GM23338 (cell line): ENCODE measurements around the gene OSBPL3. TPM values are rescaled to one million over a fixed set of nuclear protein-coding genes. Genes with fewer than 3 reads are reported as not detected.

Experiments used
- ATAC-seq: fragments of 200-7000 bp; cut with Tn5 transposase; 3 replicates; pipeline ENCODE4 v1.9.1; 2020
- DNase-seq: peaks from one replicate; pipeline ENCODE4 v3.0.0-alpha.2; 2015; ENCODE audit warnings: low spot score
- H2AFZ ChIP-seq: fragments of 200-600 bp; sonication (generic); 2 replicates; pipeline ENCODE4 v1.8.0; 2016; ENCODE audit warnings: antibody characterized with exemption, mild to moderate bottlenecking, moderate library complexity
- H3F3A ChIP-seq: fragments of 200-600 bp; sonication (generic); replicated peaks from 2 replicates; pipeline ENCODE4 v1.8.0; 2017; ENCODE audit warnings: antibody characterized with exemption, mixed run types, low read depth
- H3K27ac ChIP-seq: fragments of 200-600 bp; sonication (generic); 2 replicates; pipeline ENCODE4 v1.6.1; 2016; ENCODE audit warnings: low read depth
- H3K27me3 ChIP-seq: fragments of 200-600 bp; sonication (generic); 2 replicates; pipeline ENCODE4 v1.8.0; 2016; ENCODE audit warnings: mild to moderate bottlenecking, mixed run types, moderate library complexity; ENCODE audit not compliant: insufficient read depth
- H3K36me3 ChIP-seq: fragments of 200-600 bp; sonication (generic); 2 replicates; pipeline ENCODE4 v1.8.0; 2016; ENCODE audit warnings: mild to moderate bottlenecking; ENCODE audit not compliant: insufficient read depth
- H3K4me1 ChIP-seq: fragments of 200-600 bp; sonication (generic); 2 replicates; pipeline ENCODE4 v1.8.0; 2016; ENCODE audit warnings: mild to moderate bottlenecking, moderate library complexity; ENCODE audit not compliant: insufficient read depth
- H3K4me2 ChIP-seq: fragments of 200-600 bp; sonication (generic); 2 replicates; pipeline ENCODE4 v1.7.1; 2017; ENCODE audit warnings: mixed run types
- H3K4me3 ChIP-seq: fragments of 200-600 bp; sonication (generic); 2 replicates; pipeline ENCODE4 v1.6.1; 2016; ENCODE audit warnings: mixed run types
- H3K79me2 ChIP-seq: fragments of 200-600 bp; sonication (generic); replicated peaks from 2 replicates; pipeline ENCODE4 v1.8.0; 2017; ENCODE audit warnings: mild to moderate bottlenecking; ENCODE audit not compliant: insufficient read depth
- H3K9me2 ChIP-seq: fragments of 200-600 bp; sonication (generic); 2 replicates; pipeline ENCODE4 v1.8.0; 2017; ENCODE audit not compliant: insufficient read depth
- H4K20me1 ChIP-seq: fragments of 200-600 bp; sonication (generic); replicated peaks from 2 replicates; pipeline ENCODE4 v1.8.0; 2017; ENCODE audit warnings: mild to moderate bottlenecking; ENCODE audit not compliant: insufficient read depth
- H3K27ac Mint-ChIP-seq: 2 replicates; pipeline ENCODE4 v1.8.0; 2020; ENCODE audit warnings: inconsistent platforms, mild to moderate bottlenecking, moderate library complexity, mixed read lengths
- H3K27me3 Mint-ChIP-seq: 3 replicates; pipeline ENCODE4 v1.8.0; 2022; ENCODE audit warnings: low read depth, mild to moderate bottlenecking, moderate library complexity, mixed read lengths, inconsistent platforms; ENCODE audit not compliant: insufficient read depth, poor library complexity
- H3K36me3 Mint-ChIP-seq: 3 replicates; pipeline ENCODE4 v1.8.0; 2021; ENCODE audit warnings: low read depth, mild to moderate bottlenecking, inconsistent platforms, moderate library complexity, mixed read lengths
- H3K4me1 Mint-ChIP-seq: 3 replicates; pipeline ENCODE4 v1.8.0; 2020; ENCODE audit warnings: mild to moderate bottlenecking, inconsistent platforms, mixed read lengths
- H3K4me3 Mint-ChIP-seq: 3 replicates; pipeline ENCODE4 v1.8.0; 2021; ENCODE audit warnings: moderate library complexity, mild to moderate bottlenecking, inconsistent platforms, mixed read lengths
- H3K9me3 Mint-ChIP-seq: 3 replicates; pipeline ENCODE4 v1.8.0; 2020; ENCODE audit warnings: moderate library complexity, mild to moderate bottlenecking, inconsistent platforms, mixed read lengths
- EZH2phosphoT487 ChIP-seq: fragments of 200-600 bp; sonication (generic); IDR thresholded peaks from one replicate; pipeline ENCODE4 v1.8.1; 2018; ENCODE audit warnings: antibody characterized with exemption; ENCODE audit not compliant: unreplicated experiment
- JUNB ChIP-seq: IDR thresholded peaks from one replicate; pipeline ENCODE4 v1.6.1; 2016; ENCODE audit warnings: antibody characterized with exemption; ENCODE audit not compliant: unreplicated experiment
- STAT1 ChIP-seq: IDR thresholded peaks from one replicate; pipeline ENCODE4 v1.6.1; 2016; ENCODE audit warnings: antibody characterized with exemption; ENCODE audit not compliant: unreplicated experiment
- polyA plus RNA-seq: library from polyadenylated mRNA; unstranded; fragments of >200 nt; fragmentation: Nextera tagmentation; extraction: Ambion mirVana; gene quantifications from 2 replicates; pipeline ENCODE4 v1.2.1, GENCODE V29; 2016
- total RNA-seq: library from RNA; depleted of rRNA; stranded (reverse); fragments of >200 nt; shearing (Covaris generic); gene quantifications from 2 replicates; pipeline ENCODE4 v1.2.3, GENCODE V29; 2014
- TF ChIP-seq, protein P1 (sequence below): fragments of 250-450 bp; sonication (Bioruptor Pico); IDR thresholded peaks from 2 replicates; pipeline ENCODE4 v1.5.0; 2020; ENCODE audit warnings: mild to moderate bottlenecking, moderate library complexity
- TF ChIP-seq, protein P2 (sequence below), 2 experiments: fragments of 200-600 bp in 1 of 2; sonication (generic) in 1 of 2; conservative IDR thresholded peaks; 2 replicates each; pipeline versions ENCODE4 v1.5.1 to v1.6.1; 2016 to 2017; ENCODE audit warnings: antibody characterized with exemption in 2 of 2, low read depth in 2 of 2, mild to moderate bottlenecking in 2 of 2, moderate library complexity in 1 of 2

The OSBPL3 gene
- total and polyA plus RNA-seq, 2 experiments from 2014 or later, result 7.2 to 15.7 TPM

DNA sequence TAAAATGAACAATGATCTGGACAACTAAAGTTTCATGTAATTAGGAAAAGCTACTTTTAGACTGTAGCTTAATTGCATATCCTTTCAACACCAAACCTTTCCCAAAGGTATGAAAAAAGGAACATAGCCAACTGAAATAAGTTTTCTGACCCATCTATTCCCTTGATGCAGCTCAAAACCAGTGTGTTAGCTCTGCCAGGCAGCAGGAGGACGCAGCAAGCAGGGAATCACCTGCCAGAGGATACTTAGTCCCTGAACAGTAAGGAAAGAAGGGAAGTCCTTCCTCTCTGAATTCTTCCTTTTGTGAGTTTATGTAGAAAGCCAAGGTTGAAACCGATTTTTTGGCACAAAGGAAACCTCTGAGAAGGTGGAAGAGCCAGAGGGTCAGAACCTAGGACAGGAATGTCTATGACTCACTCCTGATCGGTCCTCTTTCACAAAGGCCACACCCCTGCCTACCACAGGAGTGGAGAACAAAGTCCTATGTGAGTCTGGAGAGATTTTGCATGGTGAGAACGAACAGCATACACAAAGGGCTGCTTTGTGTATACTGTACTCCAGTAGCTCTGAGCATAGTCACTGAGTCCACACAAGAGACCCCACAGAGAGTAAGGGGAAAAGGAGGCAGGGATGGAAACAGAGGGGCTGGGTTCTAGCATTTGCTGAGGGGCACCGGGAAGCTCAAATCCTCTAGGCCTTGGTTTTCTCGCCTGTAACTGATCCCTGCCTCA, 153.9 kb downstream of the OSBPL3 start:
- H3K4me1 Mint-ChIP-seq, result peaks cover 2% of the 10 kb centered on the region; the same call in 1 of the 3 replicates
- peak; percentile 53 for DNase-seq
- H3K36me3 ChIP-seq, result no peaks in the 10 kb centered on the region; the same call in 1 of the 2 replicates
- peak; percentile 64 for ATAC-seq
- no peak overlapping the region for H3K4me3 Mint-ChIP-seq
- no peaks in the 10 kb centered on the region for H4K20me1 ChIP-seq
- H3K4me2 ChIP-seq, result no peak overlapping the region
- 0 out of 2 replicates have a peak overlapping the region, but pooled peaks have one; percentile 8 for H3K27ac Mint-ChIP-seq
- no peak overlapping the region for H3K4me3 ChIP-seq
- peaks cover 3% of the 10 kb centered on the region for H3K27me3 Mint-ChIP-seq
- no peak overlapping the region for H2AFZ ChIP-seq
- H3F3A ChIP-seq, result no peaks in the 10 kb centered on the region
- no peaks in the 10 kb centered on the region for H3K27me3 ChIP-seq
- H3K36me3 Mint-ChIP-seq, result no peaks in the 10 kb centered on the region
- no peaks in the 10 kb centered on the region for H3K4me1 ChIP-seq
- TF ChIP-seq EZH2phosphoT487, result no peak
- TF ChIP-seq, protein P1, sequence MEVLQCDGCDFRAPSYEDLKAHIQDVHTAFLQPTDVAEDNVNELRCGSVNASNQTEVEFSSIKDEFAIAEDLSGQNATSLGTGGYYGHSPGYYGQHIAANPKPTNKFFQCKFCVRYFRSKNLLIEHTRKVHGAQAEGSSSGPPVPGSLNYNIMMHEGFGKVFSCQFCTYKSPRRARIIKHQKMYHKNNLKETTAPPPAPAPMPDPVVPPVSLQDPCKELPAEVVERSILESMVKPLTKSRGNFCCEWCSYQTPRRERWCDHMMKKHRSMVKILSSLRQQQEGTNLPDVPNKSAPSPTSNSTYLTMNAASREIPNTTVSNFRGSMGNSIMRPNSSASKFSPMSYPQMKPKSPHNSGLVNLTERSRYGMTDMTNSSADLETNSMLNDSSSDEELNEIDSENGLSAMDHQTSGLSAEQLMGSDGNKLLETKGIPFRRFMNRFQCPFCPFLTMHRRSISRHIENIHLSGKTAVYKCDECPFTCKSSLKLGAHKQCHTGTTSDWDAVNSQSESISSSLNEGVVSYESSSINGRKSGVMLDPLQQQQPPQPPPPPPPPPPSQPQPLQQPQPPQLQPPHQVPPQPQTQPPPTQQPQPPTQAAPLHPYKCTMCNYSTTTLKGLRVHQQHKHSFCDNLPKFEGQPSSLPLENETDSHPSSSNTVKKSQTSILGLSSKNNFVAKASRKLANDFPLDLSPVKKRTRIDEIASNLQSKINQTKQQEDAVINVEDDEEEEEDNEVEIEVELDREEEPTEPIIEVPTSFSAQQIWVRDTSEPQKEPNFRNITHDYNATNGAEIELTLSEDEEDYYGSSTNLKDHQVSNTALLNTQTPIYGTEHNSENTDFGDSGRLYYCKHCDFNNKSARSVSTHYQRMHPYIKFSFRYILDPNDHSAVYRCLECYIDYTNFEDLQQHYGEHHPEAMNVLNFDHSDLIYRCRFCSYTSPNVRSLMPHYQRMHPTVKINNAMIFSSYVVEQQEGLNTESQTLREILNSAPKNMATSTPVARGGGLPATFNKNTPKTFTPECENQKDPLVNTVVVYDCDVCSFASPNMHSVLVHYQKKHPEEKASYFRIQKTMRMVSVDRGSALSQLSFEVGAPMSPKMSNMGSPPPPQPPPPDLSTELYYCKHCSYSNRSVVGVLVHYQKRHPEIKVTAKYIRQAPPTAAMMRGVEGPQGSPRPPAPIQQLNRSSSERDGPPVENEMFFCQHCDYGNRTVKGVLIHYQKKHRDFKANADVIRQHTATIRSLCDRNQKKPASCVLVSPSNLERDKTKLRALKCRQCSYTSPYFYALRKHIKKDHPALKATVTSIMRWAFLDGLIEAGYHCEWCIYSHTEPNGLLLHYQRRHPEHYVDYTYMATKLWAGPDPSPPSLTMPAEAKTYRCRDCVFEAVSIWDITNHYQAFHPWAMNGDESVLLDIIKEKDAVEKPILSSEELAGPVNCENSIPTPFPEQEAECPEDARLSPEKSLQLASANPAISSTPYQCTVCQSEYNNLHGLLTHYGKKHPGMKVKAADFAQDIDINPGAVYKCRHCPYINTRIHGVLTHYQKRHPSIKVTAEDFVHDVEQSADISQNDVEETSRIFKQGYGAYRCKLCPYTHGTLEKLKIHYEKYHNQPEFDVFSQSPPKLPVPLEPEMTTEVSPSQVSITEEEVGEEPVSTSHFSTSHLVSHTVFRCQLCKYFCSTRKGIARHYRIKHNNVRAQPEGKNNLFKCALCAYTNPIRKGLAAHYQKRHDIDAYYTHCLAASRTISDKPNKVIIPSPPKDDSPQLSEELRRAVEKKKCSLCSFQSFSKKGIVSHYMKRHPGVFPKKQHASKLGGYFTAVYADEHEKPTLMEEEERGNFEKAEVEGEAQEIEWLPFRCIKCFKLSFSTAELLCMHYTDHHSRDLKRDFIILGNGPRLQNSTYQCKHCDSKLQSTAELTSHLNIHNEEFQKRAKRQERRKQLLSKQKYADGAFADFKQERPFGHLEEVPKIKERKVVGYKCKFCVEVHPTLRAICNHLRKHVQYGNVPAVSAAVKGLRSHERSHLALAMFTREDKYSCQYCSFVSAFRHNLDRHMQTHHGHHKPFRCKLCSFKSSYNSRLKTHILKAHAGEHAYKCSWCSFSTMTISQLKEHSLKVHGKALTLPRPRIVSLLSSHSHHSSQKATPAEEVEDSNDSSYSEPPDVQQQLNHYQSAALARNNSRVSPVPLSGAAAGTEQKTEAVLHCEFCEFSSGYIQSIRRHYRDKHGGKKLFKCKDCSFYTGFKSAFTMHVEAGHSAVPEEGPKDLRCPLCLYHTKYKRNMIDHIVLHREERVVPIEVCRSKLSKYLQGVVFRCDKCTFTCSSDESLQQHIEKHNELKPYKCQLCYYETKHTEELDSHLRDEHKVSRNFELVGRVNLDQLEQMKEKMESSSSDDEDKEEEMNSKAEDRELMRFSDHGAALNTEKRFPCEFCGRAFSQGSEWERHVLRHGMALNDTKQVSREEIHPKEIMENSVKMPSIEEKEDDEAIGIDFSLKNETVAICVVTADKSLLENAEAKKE (CRISPR knock-in tag), result no peak
- TF ChIP-seq, protein P2, sequence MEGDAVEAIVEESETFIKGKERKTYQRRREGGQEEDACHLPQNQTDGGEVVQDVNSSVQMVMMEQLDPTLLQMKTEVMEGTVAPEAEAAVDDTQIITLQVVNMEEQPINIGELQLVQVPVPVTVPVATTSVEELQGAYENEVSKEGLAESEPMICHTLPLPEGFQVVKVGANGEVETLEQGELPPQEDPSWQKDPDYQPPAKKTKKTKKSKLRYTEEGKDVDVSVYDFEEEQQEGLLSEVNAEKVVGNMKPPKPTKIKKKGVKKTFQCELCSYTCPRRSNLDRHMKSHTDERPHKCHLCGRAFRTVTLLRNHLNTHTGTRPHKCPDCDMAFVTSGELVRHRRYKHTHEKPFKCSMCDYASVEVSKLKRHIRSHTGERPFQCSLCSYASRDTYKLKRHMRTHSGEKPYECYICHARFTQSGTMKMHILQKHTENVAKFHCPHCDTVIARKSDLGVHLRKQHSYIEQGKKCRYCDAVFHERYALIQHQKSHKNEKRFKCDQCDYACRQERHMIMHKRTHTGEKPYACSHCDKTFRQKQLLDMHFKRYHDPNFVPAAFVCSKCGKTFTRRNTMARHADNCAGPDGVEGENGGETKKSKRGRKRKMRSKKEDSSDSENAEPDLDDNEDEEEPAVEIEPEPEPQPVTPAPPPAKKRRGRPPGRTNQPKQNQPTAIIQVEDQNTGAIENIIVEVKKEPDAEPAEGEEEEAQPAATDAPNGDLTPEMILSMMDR (conservative IDR thresholded peaks at IDR 0.05; ENCODE audit: low read depth in 2 of 2), result no peak
- TF ChIP-seq STAT1, result no peak
- TF ChIP-seq JUNB, result no peak
- H3K9me3 Mint-ChIP-seq, result no peaks in the 10 kb centered on the region; the same call in 2 of the 3 replicates
- H3K9me2 ChIP-seq, result no peaks in the 10 kb centered on the region
- no peaks in the 10 kb centered on the region for H3K79me2 ChIP-seq
- H3K27ac ChIP-seq, result no peak overlapping the region
